Measurements from ENCODE around the gene BEND6. TPM values are rescaled to one million over a fixed set of nuclear protein-coding genes. Genes with fewer than 3 reads are reported as not detected.
A peak's percentile ranks its signal among the peaks of the same experiment; 100 is the strongest.

The BEND6 gene
- total and polyA plus RNA-seq, 10 of the 15 experiments (the other 5 are each of a cell fraction or from before 2014, with no cell fraction given) = 0.79 to 2.8 (median 1.6) TPM

GRCh38 chr6:56949925-56950495 lies 4.9 kb upstream of the BEND6 start (continued):
- TF ChIP-seq ZBTB11 (CRISPR knock-in tag; IDR thresholded peaks at IDR 0.05) = no peak
- no peak for TF ChIP-seq PKNOX1 (IDR thresholded peaks at IDR 0.05)

GRCh38 chr6:56951049-56951831 lies 3.7 kb upstream of the BEND6 start:
- peaks cover 16% of the 10 kb centered on the region for H3K79me2 ChIP-seq (ENCODE audit: control insufficient read depth, insufficient read depth, low read length)
- peak in 1 of 2 experiments; percentile 45; a peak in 1 of 4 replicates for TF ChIP-seq ETV6 (conservative IDR thresholded peaks at IDR 0.05 in 1 of 2, IDR thresholded peaks at IDR 0.05 in 1 of 2; ENCODE audit: borderline replicate concordance in 1 of 2, low read depth in 1 of 2)
- no peak for TF ChIP-seq CBX3 (IDR thresholded peaks at IDR 0.05; ENCODE audit: borderline replicate concordance, low read depth)
- peak; percentile 63 for TF ChIP-seq JUNB (IDR thresholded peaks at IDR 0.05)
- no peak for TF ChIP-seq POLR2AphosphoS5 (IDR thresholded peaks at IDR 0.05; ENCODE audit: low read length)
- H3K9ac ChIP-seq (ENCODE audit: control insufficient read depth, insufficient read depth, low read length) = no peak overlapping the region
- in situ Hi-C loops (cut with MboI) (no loop called here), intact Hi-C loops (cut with micrococcal nuclease; ENCODE audit: unreplicated experiment) (loop anchor here (10.0 kb wide), 1 partner anchor 186 kb away; no protein-coding TSS in a partner anchor)
- no peaks in the 10 kb centered on the region for H4K20me1 ChIP-seq (ENCODE audit: control insufficient read depth, insufficient read depth)
- peaks cover 17% of the 10 kb centered on the region for H3K4me1 ChIP-seq (ENCODE audit: control insufficient read depth, insufficient read depth, low read length)
- POLR2A ChIA-PET = interaction anchor here (2.0 kb wide), 1 partner anchor 12 kb away, joined by 5 read pairs; no protein-coding TSS in a partner anchor
- CTCF ChIA-PET = interaction anchor here (0.8 to 15.6 kb wide), 11 partner anchors 8 to 366 kb away, joined by 3 to 200 read pairs (median 3); partner anchors contain the start of gene PRIM2
- no peak overlapping the region for H3K4me3 ChIP-seq
- peak overlapping the region; percentile 17; the same call in 1 of the 2 replicates for H3K27ac ChIP-seq (ENCODE audit: control insufficient read depth, insufficient read depth)
- no peaks in the 10 kb centered on the region for H3K9me3 ChIP-seq (replicated peaks; ENCODE audit: control insufficient read depth, insufficient read depth, low read length)
- RAD21 ChIA-PET (ENCODE audit: unreplicated experiment) = interaction anchor here (0.9 to 3.5 kb wide), 3 partner anchors 9 to 47 kb away, joined by 3 to 19 read pairs (median 4); no protein-coding TSS in a partner anchor
- BruUV-seq (replicated peaks) = no TSS peak
- WGBS (ENCODE audit: insufficient coverage, insufficient replicate concordance, low lambda C conversion rate, missing lambda C conversion rate) = 21% methylated on average over 3 of the region's 3 CpGs
- ATAC-seq (0 out of 3 replicates have a peak, but pooled peaks have one; percentile 2), DNase-seq (ENCODE audit: low read depth, low spot score) (no peak), FAIRE-seq (no peak)
- H3K27me3 ChIP-seq (replicated peaks in 1 of 2; ENCODE audit: control insufficient read depth in 2 of 2, insufficient read depth in 2 of 2, low read length in 1 of 2) = no peaks in the 10 kb centered on the region
- no peaks in the 10 kb centered on the region for H3K36me3 ChIP-seq (ENCODE audit: control insufficient read depth in 2 of 2, insufficient read depth in 2 of 2, low read length in 1 of 2)
- SMC1A ChIA-PET (ENCODE audit: uncharacterized antibody, unreplicated experiment) = interaction anchor here (0.9 to 4.3 kb wide), 9 partner anchors 9 to 363 kb away, joined by 3 to 37 read pairs (median 4); no protein-coding TSS in a partner anchor
- no peak overlapping the region; the same call in 1 of the 2 replicates for H2AFZ ChIP-seq (ENCODE audit: control insufficient read depth, low read depth, low read length)
- peak overlapping the region; percentile 14; the same call in 1 of the 2 replicates for H3K4me2 ChIP-seq (ENCODE audit: control insufficient read depth, insufficient read depth)
